Activated CD4-positive, alpha-beta T cell treated with anti-CD3 and anti-CD28 coated beads for 24 hours (primary cell): Measurements from ENCODE around the gene NFKB1.

Experiments
- DNase-seq, 2 donors: peaks; one replicate each; pipeline ENCODE4 v3.0.0-alpha.2; 2020; ENCODE audit warnings: low read depth in 2 of 2

Gene NFKB1

DNA sequence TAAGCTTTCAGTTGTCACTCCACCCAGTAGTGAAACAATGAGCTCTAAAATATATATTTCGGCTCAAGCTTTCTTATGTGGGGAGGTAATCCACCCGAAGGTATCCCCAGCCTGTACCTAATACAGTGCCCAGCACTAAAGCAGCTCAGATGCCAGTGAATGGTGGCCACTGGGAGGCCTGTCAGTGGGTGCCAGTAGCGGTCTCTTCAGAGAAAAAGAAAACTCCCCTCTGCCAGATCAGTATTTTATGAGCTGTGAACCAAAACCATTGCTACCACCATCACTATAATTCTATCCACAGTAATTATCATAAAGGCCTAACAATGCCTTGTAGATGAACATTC lies 835 bp upstream of the NFKB1 start:
- DNase-seq: no peak

DNA sequence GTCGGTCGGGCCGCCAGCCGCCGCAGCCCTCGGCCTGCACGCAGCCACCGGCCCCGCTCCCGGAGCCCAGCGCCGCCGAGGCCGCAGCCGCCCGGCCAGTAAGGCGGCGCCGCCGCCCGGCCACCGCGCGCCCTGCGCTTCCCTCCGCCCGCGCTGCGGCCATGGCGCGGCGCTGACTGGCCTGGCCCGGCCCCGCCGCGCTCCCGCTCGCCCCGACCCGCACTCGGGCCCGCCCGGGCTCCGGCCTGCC lies 213 bp downstream of the NFKB1 start:
- no peak for DNase-seq

GRCh38 chr4:102502543-102502818 lies 1.3 kb downstream of the NFKB1 start:
- DNase-seq: no peak

DNA sequence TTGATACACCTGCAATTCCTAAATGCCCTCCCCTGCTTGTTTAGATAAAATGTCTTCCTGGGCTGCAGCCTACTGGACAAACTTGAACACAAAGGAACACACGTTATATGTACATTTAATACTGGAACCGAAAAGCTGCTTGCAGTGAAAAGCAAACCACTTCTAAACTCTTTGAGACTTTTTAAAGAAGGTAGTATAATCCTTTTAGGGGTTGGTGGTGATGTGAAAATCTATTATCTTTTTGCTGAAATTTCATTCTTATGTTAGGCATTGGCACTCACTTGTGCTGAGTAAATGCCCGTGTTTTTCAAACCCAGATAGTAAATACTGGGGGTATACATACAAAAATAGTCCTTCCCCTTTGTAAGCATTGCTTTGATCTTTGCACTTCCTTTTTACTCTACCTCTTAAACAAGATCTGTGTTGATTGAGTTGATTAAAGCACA lies 2.2 kb downstream of the NFKB1 start:
- DNase-seq: no peak

DNA sequence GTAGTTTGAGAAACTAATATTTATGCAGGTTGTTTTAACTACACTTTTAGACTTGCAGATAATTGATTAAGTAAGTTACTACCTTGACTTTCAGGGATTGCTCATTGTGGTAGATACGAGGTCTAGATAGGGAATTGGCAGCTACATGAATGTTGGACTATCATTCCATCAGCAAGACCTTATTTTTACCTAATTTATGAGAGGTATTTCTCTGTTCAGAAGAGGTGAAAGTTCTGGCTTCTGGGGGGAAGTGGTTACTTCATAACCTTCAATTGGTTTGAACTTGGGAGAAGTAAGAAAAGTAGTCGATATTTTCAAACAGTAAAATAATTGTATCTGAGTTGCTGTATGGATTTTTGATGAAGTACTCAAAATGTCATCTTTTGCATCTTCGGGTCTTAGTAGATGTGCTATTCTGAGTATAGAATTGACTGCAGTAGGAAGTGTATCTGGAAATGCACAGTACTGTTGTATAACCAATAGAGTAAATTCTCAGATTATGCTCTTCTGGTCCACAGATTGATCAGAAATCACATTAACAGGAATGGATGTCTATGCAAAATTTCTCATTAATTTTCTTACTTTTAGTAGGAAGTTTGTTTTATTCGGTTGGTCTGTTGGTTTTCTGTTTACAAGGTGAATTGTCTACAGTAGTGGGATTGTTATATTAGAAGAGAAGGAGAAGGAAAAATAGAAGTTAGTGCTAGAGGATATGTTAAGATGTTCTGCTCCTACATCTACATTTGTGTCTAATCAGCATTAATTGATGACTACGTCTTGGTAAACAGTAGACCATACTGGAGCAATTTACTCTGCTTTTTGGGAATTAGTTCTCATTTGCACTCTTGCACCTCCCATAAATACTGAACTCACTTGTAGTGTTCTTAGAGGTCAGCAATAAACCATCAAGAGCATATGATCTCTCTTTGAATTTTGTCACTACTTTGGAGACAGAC lies 3.0 kb downstream of the NFKB1 start:
- no peak for DNase-seq

GRCh38 chr4:102504941-102505340 lies 3.8 kb downstream of the NFKB1 start:
- DNase-seq: no peak

- DNase-seq: no peak
These were observed 4.5 kb downstream of the NFKB1 start for GRCh38 chr4:102505708-102506107.

- DNase-seq: no peak
These were observed 5.4 kb downstream of the NFKB1 start for GRCh38 chr4:102506523-102506922.

DNA sequence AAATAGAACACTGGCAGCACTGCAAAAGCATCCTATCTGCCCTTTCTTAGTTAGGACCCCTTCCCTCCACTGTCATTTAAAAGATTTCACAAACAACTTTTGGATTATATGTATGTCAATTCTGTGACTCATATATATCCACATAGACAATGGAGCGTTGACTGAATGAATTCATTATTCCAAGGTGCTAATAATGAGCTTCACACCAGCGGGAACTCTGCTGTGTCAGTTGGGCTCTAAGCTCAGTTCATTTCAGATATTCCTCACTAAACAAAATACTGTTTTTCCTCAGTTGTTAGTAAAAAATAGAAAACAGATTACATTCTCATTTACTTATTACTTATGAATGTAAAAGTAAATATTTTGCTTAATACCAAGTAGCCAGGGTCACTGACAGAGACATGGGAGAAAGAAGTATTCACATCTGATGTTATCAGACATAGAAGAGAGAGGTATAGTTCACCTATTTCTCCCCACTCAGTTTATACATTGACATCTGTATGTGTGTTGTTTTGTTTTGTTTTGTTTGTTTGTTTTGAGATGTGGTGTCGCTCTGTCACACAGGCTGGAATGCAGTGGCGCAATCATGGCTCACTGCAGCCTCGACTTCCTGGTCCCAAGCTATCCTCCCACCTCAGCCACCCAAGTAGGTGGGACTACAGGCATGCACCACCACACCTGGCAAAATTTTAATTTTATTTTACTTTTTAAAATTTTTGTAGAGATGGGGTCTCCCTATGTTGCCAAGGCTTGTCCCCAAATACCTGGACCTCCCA lies 10.9 kb downstream of the NFKB1 start:
- DNase-seq: no peak

DNA sequence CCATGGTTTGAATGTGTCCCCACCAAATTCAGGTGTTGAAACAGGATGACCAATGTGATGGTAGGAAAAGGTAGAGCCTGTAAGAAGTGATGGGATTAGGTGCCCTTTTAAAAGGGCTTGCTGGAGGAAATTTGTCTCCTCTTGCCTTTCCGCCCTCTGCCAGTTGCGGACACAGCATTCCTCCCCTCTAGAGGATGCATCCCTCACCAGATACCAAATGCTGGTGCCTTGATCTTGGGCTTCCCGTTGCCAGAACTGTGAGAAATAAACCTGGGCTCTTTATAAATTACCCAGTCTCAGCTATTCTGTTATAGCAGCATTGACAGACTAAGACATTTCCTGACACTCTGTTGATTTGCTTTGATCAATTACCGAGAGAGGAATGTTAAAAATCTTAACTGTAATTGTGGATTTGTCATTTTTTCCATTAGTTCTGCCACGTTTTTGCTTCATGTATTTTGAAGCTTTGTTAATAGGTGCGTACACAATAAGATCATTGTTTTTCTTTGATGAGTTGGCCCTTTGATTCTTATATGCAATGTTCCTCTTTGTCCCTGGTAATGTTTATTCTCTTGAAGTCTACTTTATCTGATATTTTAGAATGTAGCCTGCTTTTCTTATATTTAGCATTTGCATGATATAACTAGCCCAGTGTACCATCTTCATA lies 13.3 kb downstream of the NFKB1 start:
- no peak for DNase-seq

DNA sequence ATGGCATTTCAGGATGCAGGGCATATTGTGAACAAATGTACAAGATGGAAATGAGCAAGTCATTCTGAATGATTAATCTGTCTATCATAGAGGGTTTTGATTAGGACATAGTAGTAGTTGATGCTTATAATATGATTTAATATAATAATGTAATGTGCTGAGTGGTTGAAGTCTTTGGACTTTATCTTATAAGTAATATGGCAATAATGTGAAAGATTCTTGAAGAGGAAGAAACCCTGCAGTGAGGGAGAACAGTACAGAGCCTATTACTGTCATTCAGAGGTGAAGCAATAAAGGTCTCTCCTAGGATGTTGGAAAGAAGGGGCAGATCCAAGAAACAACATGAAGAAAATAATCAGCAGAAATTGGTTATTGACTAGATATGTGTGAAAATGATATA lies 16.6 kb downstream of the NFKB1 start:
- no peak for DNase-seq

DNA sequence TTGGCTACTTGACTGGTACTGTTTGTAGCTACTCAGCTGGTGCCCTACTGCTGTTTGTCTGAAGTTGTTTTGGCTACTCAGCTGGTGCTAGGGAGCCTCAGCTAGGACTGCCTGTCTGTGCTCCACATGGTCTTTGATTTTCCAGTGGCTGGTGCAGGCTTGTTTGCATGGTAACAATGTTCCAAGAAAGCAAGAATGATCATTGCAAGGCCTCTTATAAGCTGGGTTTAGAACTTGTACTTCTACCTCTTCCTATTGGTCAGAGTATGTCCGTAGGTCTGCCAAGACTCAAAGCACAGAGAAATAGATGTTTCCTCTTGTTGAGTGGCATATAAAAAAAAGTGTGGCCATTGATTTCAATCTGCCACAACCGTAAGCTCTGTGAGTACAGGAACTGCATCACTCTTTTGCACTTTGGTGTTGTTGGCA lies 17.6 kb downstream of the NFKB1 start:
- DNase-seq: no peak

GRCh38 chr4:102519925-102520324 lies 18.8 kb downstream of the NFKB1 start:
- DNase-seq: no peak

DNA sequence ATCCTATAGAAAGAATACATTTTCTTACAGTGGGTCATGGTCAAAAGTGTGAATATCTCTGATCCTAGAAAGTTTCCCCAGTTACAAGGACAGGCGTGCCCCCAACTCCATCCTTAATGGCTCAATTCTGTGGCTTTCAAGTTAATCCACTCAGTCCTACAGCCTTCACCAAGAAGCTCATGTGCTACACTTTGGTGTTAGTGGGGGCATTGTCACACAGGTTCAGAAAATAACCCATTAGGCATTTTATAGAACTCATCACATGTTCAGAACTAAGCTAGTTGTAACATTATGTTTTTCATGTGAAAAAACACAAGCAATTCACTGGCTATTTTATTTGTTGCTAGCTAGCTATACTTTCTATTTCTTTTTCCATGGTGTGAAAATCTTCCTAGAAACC lies 20.4 kb downstream of the NFKB1 start:
- no peak for DNase-seq

- DNase-seq: no peak
These were observed 20.9 kb downstream of the NFKB1 start for GRCh38 chr4:102522031-102522440.

- no peak for DNase-seq
These were observed 23.5 kb downstream of the NFKB1 start for GRCh38 chr4:102524691-102525090.

- DNase-seq: no peak
These were observed 23.9 kb downstream of the NFKB1 start for GRCh38 chr4:102525097-102525496.

- no peak for DNase-seq
These were observed 24.3 kb downstream of the NFKB1 start for GRCh38 chr4:102525504-102525903.

GRCh38 chr4:102526532-102526931 lies 25.4 kb downstream of the NFKB1 start:
- DNase-seq: no peak

- no peak for DNase-seq
These were observed 26.6 kb downstream of the NFKB1 start for GRCh38 chr4:102527695-102528283.

DNA sequence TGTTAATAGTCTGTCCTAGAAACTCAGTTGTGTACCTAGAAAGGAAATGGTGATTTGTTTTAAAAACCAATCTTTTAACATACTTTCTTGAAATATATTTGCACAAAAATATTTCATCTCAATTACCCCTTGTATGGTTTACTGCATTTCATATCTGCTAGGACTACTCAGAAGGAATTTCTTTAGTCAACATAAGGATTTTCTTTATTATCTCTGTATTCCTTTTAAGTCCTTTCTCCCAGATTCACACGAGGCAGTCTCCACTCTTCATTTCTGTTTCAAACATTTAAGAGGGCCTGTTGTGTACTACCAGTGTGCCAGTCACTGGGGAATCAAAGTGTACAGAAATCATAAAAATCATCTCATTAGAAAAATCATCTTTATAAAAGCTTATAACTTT lies 28.8 kb downstream of the NFKB1 start:
- no peak for DNase-seq

DNA sequence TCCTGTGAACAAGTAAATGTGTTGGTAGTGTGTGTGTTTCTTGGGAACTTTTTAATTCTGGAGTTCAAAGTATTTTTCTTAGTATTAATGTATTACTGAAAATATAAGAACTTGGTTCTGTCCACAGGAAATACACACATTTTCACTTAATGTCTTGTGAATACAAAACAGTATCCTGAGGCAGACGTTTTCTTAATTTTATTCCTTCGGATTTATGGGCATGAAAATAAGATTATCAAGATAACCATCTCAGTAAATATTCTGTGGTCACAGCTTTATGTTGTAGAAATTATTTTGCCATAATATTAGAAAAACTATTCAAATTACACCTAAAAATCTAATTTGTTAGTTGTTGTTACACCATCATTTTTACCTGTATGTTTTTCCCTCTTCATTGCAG lies 29.8 kb downstream of the NFKB1 start:
- no peak for DNase-seq

DNA sequence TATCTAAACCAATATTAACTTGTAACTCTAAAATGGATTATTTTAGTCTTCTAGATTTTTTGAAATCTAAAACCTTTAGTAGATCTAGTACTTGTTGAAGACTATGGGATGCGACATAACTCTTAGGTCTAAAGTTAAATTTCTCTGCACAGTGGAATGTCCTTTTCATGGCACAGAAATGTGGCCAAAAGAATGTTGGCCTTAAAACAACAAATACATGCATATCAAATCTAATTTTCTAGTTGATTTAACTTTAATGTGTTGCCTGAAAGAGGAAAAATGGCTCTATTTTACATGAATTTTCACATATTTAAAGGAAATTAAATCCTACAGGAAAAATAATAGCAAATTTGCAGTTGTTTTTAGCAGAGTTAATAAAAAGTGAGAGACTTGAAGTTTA lies 30.3 kb downstream of the NFKB1 start:
- DNase-seq: no peak
